ENCODE measurements around the gene NRGN. TPM values are rescaled to one million over a fixed set of nuclear protein-coding genes. Genes with fewer than 3 reads are reported as not detected.
"Not testable (repeated sequence)": the region's sequence is repeated elsewhere in the genome, so short reads cannot be mapped to it uniquely, and the experiment has no call there.

The NRGN gene
- total RNA-seq, 1 donor, result 0.43 TPM

GRCh38 chr11:124766156-124766555 lies 26.4 kb downstream of the NRGN start:
- DNase-seq (ENCODE audit: low read depth), result no peak
- TF ChIP-seq CTCF (IDR thresholded peaks at IDR 0.05; ENCODE audit: insufficient read depth, low read depth, low read length), result no peak
- no peak overlapping the region for H3K4me3 ChIP-seq (ENCODE audit: low read depth, low read length)

- no peak overlapping the region for H3K4me3 ChIP-seq (ENCODE audit: low read depth, low read length)
- DNase-seq (ENCODE audit: low read depth), result no peak
- TF ChIP-seq CTCF (IDR thresholded peaks at IDR 0.05; ENCODE audit: insufficient read depth, low read depth, low read length), result no peak
Observed at GRCh38 chr11:124768914-124769313, 29.2 kb downstream of the NRGN start.

GRCh38 chr11:124769806-124770774 lies 30.3 kb downstream of the NRGN start:
- peak; percentile 54 for DNase-seq (ENCODE audit: low read depth)
- H3K4me3 ChIP-seq (ENCODE audit: low read depth, low read length), result no peak overlapping the region
- no peak for TF ChIP-seq CTCF (IDR thresholded peaks at IDR 0.05; ENCODE audit: insufficient read depth, low read depth, low read length)

- H3K4me3 ChIP-seq (ENCODE audit: low read depth, low read length); DNase-seq (ENCODE audit: low read depth): not testable (repeated sequence)
Observed at GRCh38 chr11:124770959-124771358, 31.2 kb downstream of the NRGN start.

- no peak overlapping the region for H3K4me3 ChIP-seq (ENCODE audit: low read depth, low read length)
- no peak for TF ChIP-seq CTCF (IDR thresholded peaks at IDR 0.05; ENCODE audit: insufficient read depth, low read depth, low read length)
- no peak for DNase-seq (ENCODE audit: low read depth)
Observed at GRCh38 chr11:124776865-124777645, 37.3 kb downstream of the NRGN start.

GRCh38 chr11:124778281-124778680 lies 38.5 kb downstream of the NRGN start:
- peak; percentile 42 for TF ChIP-seq CTCF (IDR thresholded peaks at IDR 0.05; ENCODE audit: insufficient read depth, low read depth, low read length)
- DNase-seq (ENCODE audit: low read depth), result no peak
- H3K4me3 ChIP-seq (ENCODE audit: low read depth, low read length), result no peak overlapping the region

GRCh38 chr11:124779568-124779967 lies 39.8 kb downstream of the NRGN start:
- no peak for DNase-seq (ENCODE audit: low read depth)
- TF ChIP-seq CTCF (IDR thresholded peaks at IDR 0.05; ENCODE audit: insufficient read depth, low read depth, low read length), result no peak

More at GRCh38 chr11:124779568-124779967, 39.8 kb downstream of the NRGN start:
- no peak overlapping the region for H3K4me3 ChIP-seq (ENCODE audit: low read depth, low read length)

Measured in fibroblast of villous mesenchyme (primary cell).